ENCODE measurements around the gene CAPN12.

Gene CAPN12

GRCh38 chr19:38709119-38709518 lies 35.2 kb downstream of the CAPN12 start:
- DNase-seq = no peak

DNA sequence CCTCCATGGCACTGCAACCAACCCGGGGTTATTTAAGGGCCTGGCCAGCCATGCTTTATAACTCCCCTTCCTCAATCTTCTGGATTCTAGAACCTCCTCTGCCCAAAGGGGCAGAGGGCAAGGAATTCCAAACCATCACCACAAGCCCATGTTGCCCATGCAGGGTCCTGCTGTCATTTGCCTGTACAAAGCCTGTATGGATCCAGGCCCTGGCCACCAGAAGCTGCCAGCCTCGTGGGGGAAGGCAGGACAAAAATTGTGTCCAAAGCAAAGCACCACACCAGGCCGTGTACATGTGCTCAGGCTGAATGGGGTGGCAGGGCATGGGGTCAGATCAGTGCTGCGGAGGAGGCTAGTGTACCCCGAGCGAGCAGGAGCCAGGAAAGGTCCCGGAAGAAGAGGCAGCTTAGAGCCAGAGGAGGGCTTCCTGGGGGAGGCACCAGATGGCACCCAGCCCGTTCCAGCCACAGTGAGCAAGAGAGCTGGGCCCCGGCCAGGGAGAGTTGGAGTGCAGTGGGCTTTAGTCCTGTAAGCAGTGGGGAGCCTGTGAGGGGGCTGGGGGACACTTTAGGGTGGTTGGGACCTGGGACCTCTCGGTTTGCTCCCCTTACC lies 35.8 kb downstream of the CAPN12 start:
- DNase-seq = no peak

DNA sequence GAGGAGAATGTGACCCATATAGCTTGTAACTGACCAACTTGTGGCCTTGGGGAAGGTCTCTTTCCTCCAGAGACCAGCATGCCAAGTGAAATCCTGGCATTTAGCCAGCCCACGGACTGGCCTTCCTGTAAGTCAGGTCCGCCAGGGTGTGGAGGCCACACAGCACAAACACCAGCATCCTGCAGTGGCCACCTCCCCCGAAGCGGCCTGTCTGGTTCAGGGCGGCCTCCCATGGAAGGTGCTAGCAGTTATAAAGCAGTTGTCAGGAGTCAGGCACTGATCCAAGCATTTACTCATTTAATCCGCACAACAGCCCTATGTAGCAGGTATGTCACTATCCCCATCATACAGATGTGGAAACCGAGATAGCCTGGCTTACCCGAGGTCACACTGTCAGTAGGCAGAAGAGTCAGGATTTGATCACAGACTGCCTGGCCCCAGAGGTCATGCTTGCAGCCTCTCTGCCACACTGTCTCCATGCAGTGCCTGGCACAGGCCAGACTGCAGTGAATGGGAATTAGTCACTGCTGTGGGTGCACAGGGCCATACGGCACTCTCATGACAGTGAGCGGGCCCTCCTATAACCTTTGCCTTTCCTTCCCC lies 36.7 kb downstream of the CAPN12 start:
- no peak for DNase-seq

- DNase-seq = no peak
These were observed 37.3 kb downstream of the CAPN12 start for GRCh38 chr19:38706792-38707511.

- DNase-seq = no peak
These were observed 38.9 kb downstream of the CAPN12 start for GRCh38 chr19:38705197-38706019.

DNA sequence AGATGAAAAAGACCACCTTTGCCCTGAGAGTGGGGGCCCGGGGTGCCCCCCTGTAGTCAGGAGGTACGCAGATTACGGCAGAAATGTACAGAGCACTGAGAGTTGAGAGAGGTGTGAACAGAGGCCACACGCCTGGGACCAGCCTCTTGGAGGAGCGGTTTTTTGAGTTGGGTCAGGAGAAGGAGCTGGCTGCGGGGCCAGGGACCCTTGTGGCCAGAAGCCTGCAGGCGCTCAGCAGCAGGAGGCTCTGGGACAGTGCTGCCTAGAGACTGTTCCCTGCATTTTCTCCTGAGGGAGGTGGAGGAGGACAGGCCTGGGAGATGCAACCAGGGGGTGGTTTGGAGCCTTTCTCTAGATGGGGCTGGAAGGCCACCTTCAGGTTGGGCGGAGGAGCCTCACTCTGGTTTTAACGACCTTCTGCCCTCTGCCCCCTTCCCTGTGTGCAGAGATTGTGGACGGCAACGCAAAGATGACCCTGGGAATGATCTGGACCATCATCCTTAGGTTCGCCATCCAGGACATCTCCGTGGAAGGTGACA lies 39.7 kb downstream of the CAPN12 start:
- no peak for DNase-seq

GRCh38 chr19:38703509-38703908 lies 40.8 kb downstream of the CAPN12 start:
- DNase-seq = no peak

- DNase-seq = no peak
These were observed 42.0 kb downstream of the CAPN12 start for GRCh38 chr19:38702278-38702677.

GRCh38 chr19:38701455-38702063 lies 42.7 kb downstream of the CAPN12 start:
- no peak for DNase-seq

DNA sequence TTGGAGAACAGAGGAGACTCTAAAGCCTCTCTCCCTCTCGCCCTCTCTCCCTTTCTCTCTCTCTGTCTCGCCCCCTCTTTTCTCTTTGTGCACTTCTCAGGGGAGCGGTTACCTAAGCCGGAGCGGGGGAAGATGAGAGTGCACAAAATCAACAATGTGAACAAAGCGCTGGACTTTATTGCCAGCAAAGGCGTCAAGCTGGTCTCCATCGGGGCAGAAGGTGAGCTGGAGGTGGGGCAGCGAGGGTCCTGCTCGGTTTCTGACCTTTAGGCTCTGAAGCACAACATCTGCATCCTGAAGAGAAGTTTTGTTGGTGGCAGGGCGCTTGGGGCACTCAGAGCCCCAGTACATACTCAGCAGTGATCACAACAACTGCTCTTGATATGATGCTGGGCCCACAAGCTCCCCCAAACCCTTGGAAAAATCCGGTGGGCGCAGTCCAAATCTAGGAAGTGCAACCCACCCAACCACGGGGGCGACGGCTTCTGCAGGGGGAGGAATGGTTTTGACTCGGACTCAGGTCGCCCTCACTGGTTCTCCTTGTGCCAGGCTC lies 43.3 kb downstream of the CAPN12 start:
- no peak for DNase-seq

GRCh38 chr19:38700350-38700901 lies 43.8 kb downstream of the CAPN12 start:
- DNase-seq = no peak

DNA sequence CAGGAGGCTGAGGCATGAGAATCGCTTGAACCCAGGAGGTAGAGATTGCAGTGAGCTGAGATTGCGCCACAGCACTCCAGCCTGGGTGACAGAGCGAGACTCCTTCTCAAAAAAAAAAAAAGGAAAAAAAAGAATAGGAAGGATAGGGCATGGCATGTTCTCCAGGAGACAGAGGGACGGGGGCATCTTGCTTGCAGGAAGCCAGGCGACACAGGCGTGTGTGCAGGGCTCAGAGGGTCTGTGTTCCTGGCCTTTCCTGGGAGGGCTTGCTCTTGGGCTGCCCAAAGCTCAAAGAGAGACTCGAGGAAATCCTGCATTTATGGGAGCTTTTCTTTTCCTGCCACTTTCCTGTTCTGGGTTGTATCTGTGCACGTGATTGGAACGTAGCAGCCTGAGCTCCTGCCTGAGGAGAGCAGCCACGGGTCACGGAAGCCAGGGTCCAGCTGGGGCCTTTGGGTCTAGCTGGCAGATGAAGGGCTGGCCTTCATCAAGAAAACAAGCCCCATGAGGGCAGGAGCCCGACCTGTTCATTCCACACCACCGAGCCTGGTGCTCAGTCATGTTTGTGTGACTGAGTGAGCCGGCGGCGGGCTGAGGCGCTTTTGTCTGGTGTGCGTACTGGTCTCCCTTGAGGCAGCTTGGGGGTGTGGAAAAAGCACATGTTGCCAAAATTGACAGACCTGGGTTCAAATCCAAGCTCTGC lies 44.5 kb downstream of the CAPN12 start:
- no peak for DNase-seq

- DNase-seq = no peak
These were observed 45.3 kb downstream of the CAPN12 start for GRCh38 chr19:38699027-38699346.

GRCh38 chr19:38698225-38699026 lies 45.8 kb downstream of the CAPN12 start:
- DNase-seq = no peak

GRCh38 chr19:38697641-38698071 lies 46.6 kb downstream of the CAPN12 start:
- no peak for DNase-seq

DNA sequence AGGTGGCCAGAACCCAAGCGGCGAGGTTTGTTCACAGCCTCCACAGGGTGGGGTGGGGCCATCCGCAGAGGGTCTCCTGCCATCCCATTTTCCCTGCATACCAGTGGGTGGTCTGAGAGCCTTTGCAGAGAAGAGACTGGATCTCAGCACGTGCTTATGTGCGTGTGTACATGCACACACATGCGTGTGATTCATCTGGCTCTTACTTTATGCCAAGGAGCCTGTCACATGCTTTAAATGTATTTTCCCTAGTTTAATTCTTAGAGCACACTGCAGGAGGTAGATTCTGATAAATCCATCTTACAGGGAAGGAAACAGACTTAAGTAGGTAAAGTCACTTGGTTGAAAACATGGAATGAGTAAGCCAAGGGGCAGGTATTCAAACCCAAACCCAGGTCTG lies 47.1 kb downstream of the CAPN12 start:
- DNase-seq = no peak

DNA sequence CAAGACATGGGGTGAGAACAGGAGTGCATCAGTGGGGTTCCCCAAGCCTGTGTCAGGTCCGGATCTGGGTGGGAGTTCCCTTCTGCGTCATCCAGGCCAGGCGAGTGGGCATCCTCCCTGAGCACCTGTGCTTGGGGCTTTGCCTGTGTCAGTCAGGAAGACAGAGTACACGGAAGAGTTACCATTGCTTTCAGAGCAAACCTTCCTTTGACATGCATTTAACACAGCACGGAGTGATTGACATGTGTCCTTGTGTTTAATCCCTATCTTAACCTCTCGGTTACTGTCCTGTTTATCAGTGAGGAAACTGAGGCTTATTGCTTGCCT lies 47.6 kb downstream of the CAPN12 start:
- DNase-seq = no peak

DNA sequence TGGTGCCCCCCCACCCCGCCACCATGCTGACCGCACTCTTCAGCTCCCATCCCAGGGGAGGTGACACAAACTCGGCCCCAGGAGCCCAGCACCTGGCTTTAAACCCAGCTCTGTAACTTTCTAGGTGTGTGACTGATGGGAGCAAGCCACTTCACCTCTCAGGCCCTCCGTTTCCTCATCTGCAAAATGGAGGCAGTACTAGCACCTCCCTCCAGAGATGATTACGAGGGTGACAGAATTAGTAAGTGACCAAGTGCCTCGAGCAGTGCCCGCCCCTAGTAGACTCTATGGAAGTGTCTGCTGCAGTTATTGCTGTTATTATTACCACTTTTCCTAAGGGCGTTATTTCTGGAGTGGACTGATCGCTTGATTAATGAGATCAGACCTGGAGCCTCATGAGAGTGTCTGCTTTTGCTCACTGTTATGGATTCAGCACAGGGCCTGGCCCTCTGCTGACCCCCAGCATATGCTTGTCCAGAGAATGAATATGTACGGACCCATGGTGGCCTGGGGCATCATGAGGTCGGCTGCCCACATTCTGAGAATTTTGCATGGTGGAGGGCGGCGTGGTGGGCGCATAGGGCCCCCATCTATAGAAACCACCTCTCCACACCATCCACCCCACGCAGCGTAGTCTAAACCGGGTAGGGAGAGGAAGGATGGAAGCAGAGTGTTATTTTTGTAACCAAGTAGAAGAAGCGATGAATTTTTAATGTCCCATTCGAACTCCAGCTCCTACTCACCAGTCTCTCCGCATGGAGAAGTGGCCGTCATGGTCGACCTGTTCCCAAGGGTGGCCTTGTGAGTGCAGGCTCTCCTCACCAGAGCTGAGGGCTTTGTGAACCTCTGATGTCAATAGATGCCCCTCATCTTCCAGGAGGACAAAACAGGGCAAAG lies 48.2 kb downstream of the CAPN12 start:
- no peak for DNase-seq

GRCh38 chr19:38695317-38695683 lies 49.0 kb downstream of the CAPN12 start:
- no peak for DNase-seq
